GM19395 (cell line): ENCODE results near the gene PPFIA3.
"Not testable (repeated sequence)": the region's sequence is repeated elsewhere in the genome, so short reads cannot be mapped to it uniquely, and the experiment has no call there.

Experiments
- ATAC-seq: cut with Tn5 transposase; IDR thresholded peaks from one replicate; pipeline ENCODE4 v1.9.1; 2021; ENCODE audit warnings: mild to moderate bottlenecking, moderate library complexity; ENCODE audit not compliant: unreplicated experiment

The PPFIA3 gene

GRCh38 chr19:49123285-49123684 lies 3.9 kb downstream of the PPFIA3 start:
- ATAC-seq, result not testable (repeated sequence)

- ATAC-seq, result no peak
Observed at GRCh38 chr19:49125025-49125731, 5.8 kb downstream of the PPFIA3 start.

- ATAC-seq, result no peak
Observed at GRCh38 chr19:49126575-49126974, 7.2 kb downstream of the PPFIA3 start.

GRCh38 chr19:49127225-49127624 lies 7.9 kb downstream of the PPFIA3 start:
- ATAC-seq, result not testable (repeated sequence)

GRCh38 chr19:49127674-49128544 lies 8.6 kb downstream of the PPFIA3 start:
- ATAC-seq, result peak; percentile 90

GRCh38 chr19:49128545-49129237 lies 9.3 kb downstream of the PPFIA3 start:
- ATAC-seq, result no peak

GRCh38 chr19:49129238-49129583 lies 9.9 kb downstream of the PPFIA3 start:
- no peak for ATAC-seq

GRCh38 chr19:49130325-49130724 lies 11.0 kb downstream of the PPFIA3 start:
- no peak for ATAC-seq

GRCh38 chr19:49132974-49133609 lies 13.7 kb downstream of the PPFIA3 start:
- ATAC-seq, result no peak

GRCh38 chr19:49133621-49134454 lies 14.5 kb downstream of the PPFIA3 start:
- ATAC-seq, result no peak

GRCh38 chr19:49135686-49136085 lies 16.3 kb downstream of the PPFIA3 start:
- no peak for ATAC-seq

- ATAC-seq, result no peak
Observed at GRCh38 chr19:49136771-49137171, 17.4 kb downstream of the PPFIA3 start.

- no peak for ATAC-seq
Observed at GRCh38 chr19:49140951-49141350, 21.6 kb downstream of the PPFIA3 start.

GRCh38 chr19:49141352-49141751 lies 22.0 kb downstream of the PPFIA3 start:
- ATAC-seq, result no peak

GRCh38 chr19:49142866-49143335 lies 23.6 kb downstream of the PPFIA3 start:
- ATAC-seq, result no peak

- ATAC-seq, result no peak
Observed at GRCh38 chr19:49145573-49146407, 26.4 kb downstream of the PPFIA3 start.

- ATAC-seq, result not testable (repeated sequence)
Observed at GRCh38 chr19:49146408-49146770, 27.0 kb downstream of the PPFIA3 start.

- ATAC-seq, result no peak
Observed at GRCh38 chr19:49148044-49148682, 28.8 kb downstream of the PPFIA3 start.
